Lower leg skin (tissue), 3 donors: ENCODE data around the gene LEPROT.

Source experiments
- POLR2A ChIP-seq, 2 donors: fragments of 450-650 bp; IDR thresholded peaks; one replicate each; pipeline ENCODE4 v1.6.1; 2016 to 2017; ENCODE audit warnings: antibody characterized with exemption in 2 of 2, mild to moderate bottlenecking in 1 of 2, moderate library complexity in 1 of 2
- TF ChIP-seq, protein P1 (sequence below), 3 donors: fragments of 450-650 bp; IDR thresholded peaks; one replicate each; pipeline ENCODE4 v1.5.1; 2016; ENCODE audit warnings: antibody characterized with exemption in 3 of 3, mild to moderate bottlenecking in 3 of 3, moderate library complexity in 2 of 3

DNA sequence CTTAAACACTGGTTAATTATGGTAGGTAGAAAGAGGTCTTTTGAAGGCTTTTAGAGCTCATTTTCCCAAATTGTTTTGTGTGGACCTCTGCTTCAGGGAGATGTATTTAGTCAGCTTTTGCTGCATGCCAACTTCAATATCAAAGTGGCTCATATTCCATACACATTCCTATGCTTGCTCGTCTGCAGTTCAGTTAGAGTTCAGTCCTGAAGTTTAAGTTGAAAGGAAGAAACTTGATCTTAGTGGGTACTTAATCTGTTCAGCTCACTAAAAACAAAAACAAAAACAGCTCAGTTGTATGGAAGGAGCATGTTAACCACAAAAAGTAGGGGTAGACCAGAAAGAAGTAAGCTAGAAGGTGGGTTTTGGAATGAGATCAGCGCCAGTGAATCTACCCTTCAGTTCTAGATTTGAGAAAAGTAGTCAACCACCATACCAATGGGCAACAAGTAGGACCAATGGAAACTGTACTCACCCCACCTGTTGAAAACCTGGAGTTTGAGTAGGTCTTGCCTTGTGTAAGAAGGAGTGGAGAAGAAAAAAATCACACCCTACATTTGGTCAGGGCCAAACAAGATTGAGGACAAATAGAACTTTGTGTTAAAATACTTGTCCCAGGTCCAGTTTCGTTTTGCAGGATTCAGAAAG is 58.0 kb downstream of the LEPROT start:
- TF ChIP-seq, protein P1, sequence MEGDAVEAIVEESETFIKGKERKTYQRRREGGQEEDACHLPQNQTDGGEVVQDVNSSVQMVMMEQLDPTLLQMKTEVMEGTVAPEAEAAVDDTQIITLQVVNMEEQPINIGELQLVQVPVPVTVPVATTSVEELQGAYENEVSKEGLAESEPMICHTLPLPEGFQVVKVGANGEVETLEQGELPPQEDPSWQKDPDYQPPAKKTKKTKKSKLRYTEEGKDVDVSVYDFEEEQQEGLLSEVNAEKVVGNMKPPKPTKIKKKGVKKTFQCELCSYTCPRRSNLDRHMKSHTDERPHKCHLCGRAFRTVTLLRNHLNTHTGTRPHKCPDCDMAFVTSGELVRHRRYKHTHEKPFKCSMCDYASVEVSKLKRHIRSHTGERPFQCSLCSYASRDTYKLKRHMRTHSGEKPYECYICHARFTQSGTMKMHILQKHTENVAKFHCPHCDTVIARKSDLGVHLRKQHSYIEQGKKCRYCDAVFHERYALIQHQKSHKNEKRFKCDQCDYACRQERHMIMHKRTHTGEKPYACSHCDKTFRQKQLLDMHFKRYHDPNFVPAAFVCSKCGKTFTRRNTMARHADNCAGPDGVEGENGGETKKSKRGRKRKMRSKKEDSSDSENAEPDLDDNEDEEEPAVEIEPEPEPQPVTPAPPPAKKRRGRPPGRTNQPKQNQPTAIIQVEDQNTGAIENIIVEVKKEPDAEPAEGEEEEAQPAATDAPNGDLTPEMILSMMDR (IDR thresholded peaks at IDR 0.05): no peak
- no peak for TF ChIP-seq POLR2A (IDR thresholded peaks at IDR 0.05)
